GM21717 (cell line): ENCODE measurements around the gene TDRD1.

Experiments used
- ATAC-seq: cut with Tn5 transposase; IDR thresholded peaks from one replicate; pipeline ENCODE4 v1.9.1; 2021; ENCODE audit warnings: mild to moderate bottlenecking, moderate library complexity; ENCODE audit not compliant: unreplicated experiment

Gene TDRD1

GRCh38 chr10:114173921-114174694 is 5.0 kb upstream of the TDRD1 start, which contains the start of gene CCDC186:
Gene CCDC186, minus strand, starts transcription at chr10:114174203. Its CDS starts 10,935 bp downstream, at chr10:114163268.
- peak; percentile 99 for ATAC-seq

DNA sequence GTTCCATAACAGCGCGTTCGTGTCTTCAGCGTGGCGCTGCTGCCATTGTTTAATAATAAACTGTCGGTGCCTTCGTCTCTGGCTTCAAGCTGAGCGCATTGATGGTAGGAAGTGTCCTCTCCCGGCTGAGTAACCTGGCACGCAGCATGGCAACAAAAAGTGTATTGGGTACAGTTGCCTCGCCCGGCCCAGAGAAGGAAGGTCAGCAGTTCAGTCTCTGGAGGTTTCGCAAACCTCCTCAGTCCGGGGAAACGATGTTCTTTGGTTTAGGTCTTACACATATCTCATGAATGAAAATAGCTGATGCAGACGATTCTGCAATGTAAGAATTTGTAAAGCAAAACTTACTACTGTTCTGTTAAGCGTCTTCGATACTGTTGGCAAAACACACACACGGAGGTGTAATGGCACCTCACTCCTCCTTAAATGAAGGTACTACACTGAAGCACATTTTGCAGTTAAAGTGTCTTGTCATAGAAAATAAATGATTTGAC is 4.4 kb upstream of the TDRD1 start:
- no peak for ATAC-seq

GRCh38 chr10:114175667-114176066 is 3.5 kb upstream of the TDRD1 start:
- ATAC-seq: no peak

GRCh38 chr10:114176511-114176910 is 2.6 kb upstream of the TDRD1 start:
- ATAC-seq: no peak

DNA sequence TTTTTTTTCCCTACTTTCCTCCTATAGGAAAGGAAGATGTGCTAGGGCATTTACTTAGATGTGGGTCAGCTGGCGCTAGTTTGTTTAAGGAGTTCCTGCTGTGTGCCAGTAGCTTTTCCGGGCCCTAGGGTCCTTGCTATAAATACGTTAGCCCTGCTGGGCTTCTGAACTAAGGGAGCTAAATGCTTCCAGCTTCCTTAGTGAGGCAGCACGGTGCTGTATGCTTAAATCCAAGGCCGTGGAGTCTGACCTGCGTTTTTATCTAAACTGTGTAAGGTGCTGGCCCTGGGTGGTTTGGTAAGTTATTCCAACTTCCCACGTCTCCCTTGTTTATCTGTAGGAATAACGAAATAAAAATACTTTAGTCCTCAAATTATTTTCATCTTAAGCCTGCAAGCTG is 594 bp downstream of the TDRD1 start:
- ATAC-seq: no peak

DNA sequence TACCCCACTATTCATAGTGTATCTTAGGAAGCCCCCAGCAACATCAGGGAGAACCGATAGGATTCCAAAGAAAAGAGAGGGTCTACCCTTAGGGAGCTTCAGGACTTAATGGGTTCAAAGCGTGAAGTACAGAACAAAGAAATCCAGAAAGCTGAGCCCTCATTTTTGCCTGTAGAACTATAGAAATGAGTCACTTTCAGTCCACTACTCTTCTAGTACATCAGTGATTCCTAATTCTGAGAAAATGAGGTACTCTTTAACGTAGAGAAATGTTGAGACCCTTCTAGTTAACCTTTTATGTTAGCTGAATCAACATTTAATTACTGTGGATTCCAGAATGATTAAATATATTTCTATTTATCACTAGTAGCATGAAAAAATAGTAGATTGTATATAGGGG is 1.8 kb downstream of the TDRD1 start:
- no peak for ATAC-seq

GRCh38 chr10:114181971-114182370 is 2.8 kb downstream of the TDRD1 start:
- ATAC-seq: no peak

- no peak for ATAC-seq
Measured at GRCh38 chr10:114183563-114183962, 4.4 kb downstream of the TDRD1 start.

- ATAC-seq: no peak
Measured at GRCh38 chr10:114184276-114184675, 5.1 kb downstream of the TDRD1 start.

- peak; percentile 86 for ATAC-seq
Measured at GRCh38 chr10:114188001-114188400, 8.8 kb downstream of the TDRD1 start.

DNA sequence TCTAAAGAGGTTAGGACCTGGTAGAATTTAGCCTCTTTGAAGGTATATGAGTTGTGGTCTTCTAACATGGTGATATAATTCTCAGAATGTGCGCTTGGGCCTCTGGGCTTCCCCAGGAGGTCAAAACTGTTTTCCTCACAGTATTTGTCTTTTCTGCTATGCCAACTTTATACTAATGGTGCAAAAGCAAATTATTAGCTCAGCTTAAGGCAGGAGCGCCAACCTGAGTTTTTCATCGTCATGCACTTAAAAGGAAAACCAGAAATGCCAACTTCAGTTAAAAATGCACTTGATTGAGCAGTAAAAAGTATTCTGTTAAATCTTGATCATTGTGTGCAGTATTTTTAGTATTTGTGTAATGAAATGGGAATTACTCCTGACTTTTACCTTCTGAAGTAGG is 9.7 kb downstream of the TDRD1 start:
- ATAC-seq: no peak

DNA sequence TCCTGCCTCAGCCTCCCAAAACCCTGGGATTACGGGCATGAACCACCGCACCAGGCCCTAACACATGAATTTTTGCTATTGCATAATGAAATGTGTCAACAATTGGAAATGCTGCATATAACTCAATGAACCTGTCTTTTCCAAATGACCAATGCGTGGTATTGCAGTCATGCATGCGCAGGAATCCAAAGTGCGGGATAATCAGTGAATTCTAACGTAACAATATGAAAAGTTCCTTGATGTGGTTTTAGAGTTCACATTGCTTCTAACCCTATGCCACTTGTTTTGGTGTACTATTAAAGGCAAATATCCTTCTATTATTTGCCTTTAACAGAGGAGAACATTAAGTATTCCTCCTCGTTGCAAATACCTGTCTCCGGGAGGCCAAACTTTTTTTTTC is 10.5 kb downstream of the TDRD1 start:
- no peak for ATAC-seq

- peak; percentile 94 for ATAC-seq
Measured at GRCh38 chr10:114195079-114195478, 15.9 kb downstream of the TDRD1 start.

GRCh38 chr10:114199239-114199638 is 20.1 kb downstream of the TDRD1 start:
- no peak for ATAC-seq

GRCh38 chr10:114202812-114203211 is 23.7 kb downstream of the TDRD1 start:
- no peak for ATAC-seq

- ATAC-seq: no peak
Measured at GRCh38 chr10:114206902-114207301, 27.7 kb downstream of the TDRD1 start.

GRCh38 chr10:114207349-114207748 is 28.2 kb downstream of the TDRD1 start:
- no peak for ATAC-seq

GRCh38 chr10:114208351-114208750 is 29.2 kb downstream of the TDRD1 start:
- no peak for ATAC-seq

DNA sequence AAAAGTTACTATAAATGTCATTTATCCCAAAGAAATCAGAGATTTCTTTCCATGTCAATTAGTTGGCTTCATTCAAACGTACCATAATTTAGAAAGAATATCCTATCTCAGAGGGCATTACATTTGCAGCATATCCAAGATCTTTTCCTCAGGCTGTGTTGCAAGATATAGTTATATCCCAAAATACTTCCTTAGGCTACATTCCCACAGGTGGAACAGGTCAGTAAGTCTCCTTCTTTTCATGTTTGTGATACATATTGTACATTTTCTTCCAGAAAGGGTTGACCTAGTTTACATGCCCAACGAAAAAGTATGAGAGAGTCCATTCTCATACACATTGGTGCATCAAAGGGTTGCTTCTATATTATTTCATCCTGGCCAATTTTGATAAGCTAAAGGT is 33.0 kb downstream of the TDRD1 start:
- ATAC-seq: no peak

DNA sequence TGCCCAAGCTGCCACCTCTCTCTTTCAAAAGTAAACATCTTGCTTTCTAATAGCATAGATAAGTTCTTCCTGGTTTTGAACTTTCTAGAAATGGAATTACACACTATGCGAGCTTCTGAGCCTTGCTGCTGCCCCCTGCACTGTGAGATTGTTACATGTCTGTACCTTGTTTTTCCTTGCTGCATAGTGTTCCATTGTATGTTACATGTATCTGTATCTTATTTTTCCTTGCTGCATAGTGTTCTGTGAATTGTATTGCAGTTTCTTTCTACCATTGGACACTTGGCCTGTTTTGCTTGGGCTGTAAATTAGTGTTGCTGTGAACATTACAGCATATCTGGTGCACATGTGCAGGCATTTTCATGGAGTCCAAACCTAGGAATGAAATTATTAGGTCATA is 35.9 kb downstream of the TDRD1 start:
- no peak for ATAC-seq

DNA sequence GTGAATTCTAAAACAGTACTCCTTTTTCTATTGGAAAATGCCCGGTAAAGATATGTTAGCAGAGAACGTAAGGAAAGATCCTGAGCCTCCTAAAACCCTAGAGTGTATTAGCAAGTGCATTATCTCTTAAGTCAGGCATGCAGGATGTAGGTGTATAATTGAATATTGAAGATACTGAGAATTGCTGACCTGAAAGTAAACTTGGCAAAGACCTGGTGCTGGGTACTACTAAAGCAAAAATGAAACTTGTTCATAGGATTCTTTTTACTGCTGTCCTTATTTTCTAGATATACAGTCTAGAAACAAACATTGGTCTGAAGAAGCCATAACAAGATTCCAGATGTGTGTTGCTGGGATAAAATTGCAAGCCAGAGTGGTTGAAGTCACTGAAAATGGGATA is 41.1 kb downstream of the TDRD1 start:
- ATAC-seq: no peak

- ATAC-seq: no peak
Measured at GRCh38 chr10:114221235-114221634, 42.1 kb downstream of the TDRD1 start.

DNA sequence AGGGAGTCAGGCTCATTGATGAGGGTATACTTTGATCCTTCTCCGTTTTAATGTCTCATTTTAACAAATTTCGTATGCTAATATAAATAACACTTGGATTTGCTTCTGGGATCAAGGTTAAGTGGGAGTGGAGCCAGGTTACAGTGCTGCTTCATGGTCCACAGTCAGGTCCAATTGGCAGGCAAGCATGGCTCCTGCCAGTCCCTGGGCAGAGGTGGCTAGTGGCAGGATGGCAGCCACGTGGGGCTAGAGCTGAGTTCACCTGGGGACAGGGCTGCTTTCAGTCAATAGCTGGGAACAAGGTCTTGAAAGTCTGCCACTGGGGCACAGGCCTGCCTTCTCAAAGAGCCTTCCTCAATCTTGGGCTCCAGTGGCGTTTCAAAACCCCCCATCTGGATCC is 43.9 kb downstream of the TDRD1 start:
- ATAC-seq: no peak
